HEK293 (cell line): ENCODE data around the gene MAP1B.

Experiments used
- ATF2 ChIP-seq: fragments of 450-650 bp; formaldehyde crosslinking; IDR thresholded peaks from 2 replicates; pipeline ENCODE4 v1.5.1; 2016; ENCODE audit warnings: missing biosample characterization, missing genetic modification characterization, low read depth
- CTCF ChIP-seq: fragments of 450-650 bp; formaldehyde crosslinking; IDR thresholded peaks from 2 replicates; pipeline ENCODE4 v1.5.1; 2016; ENCODE audit warnings: missing biosample characterization, missing genetic modification characterization
- ZBTB17 ChIP-seq: fragments of 450-650 bp; formaldehyde crosslinking; IDR thresholded peaks from 2 replicates; pipeline ENCODE4 v1.5.1; 2016; ENCODE audit warnings: missing biosample characterization, missing genetic modification characterization
- ZBTB21 ChIP-seq: fragments of 450-650 bp; formaldehyde crosslinking; IDR thresholded peaks from 2 replicates; pipeline ENCODE4 v1.5.1; 2017; ENCODE audit warnings: missing biosample characterization, missing genetic modification characterization
- ZNF146 ChIP-seq: fragments of 450-650 bp; formaldehyde crosslinking; IDR thresholded peaks from 2 replicates; pipeline ENCODE4 v1.5.1; 2016; ENCODE audit warnings: missing biosample characterization, missing genetic modification characterization
- ZNF302 ChIP-seq: fragments of 450-650 bp; formaldehyde crosslinking; IDR thresholded peaks from 2 replicates; pipeline ENCODE4 v1.5.1; 2016; ENCODE audit warnings: missing biosample characterization, missing genetic modification characterization, low read depth
- ZNF580 ChIP-seq: fragments of 450-650 bp; formaldehyde crosslinking; IDR thresholded peaks from 2 replicates; pipeline ENCODE4 v1.5.1; 2016; ENCODE audit warnings: missing biosample characterization, missing genetic modification characterization
- ZNF76 ChIP-seq: fragments of 450-650 bp; formaldehyde crosslinking; IDR thresholded peaks from 2 replicates; pipeline ENCODE4; 2016; ENCODE audit warnings: low read depth, missing biosample characterization, missing genetic modification characterization, borderline replicate concordance
- ZNF777 ChIP-seq: fragments of 450-650 bp; formaldehyde crosslinking; IDR thresholded peaks from 2 replicates; pipeline ENCODE4 v1.5.1; 2017; ENCODE audit warnings: missing biosample characterization, missing genetic modification characterization, borderline replicate concordance

- TF ChIP-seq ZBTB21 (tag by site-specific recombination) = no peak
- no peak for TF ChIP-seq ZBTB17
- TF ChIP-seq ZNF302 (tag by site-specific recombination) = no peak
- TF ChIP-seq ATF2 (tag by site-specific recombination) = no peak
- TF ChIP-seq CTCF = no peak
- no peak for TF ChIP-seq ZNF146
- no peak for TF ChIP-seq ZNF777 (tag by site-specific recombination)
- no peak for TF ChIP-seq ZNF580 (tag by site-specific recombination)
- TF ChIP-seq ZNF76 (tag by site-specific recombination) = no peak
Measured at GRCh38 chr5:72157625-72157962, 50.3 kb downstream of the MAP1B start.
